ENCODE data around the gene TMEM87B. TPM values are rescaled to one million over a fixed set of nuclear protein-coding genes. Genes with fewer than 3 reads are reported as not detected.
"Not testable (repeated sequence)": the region's sequence is repeated elsewhere in the genome, so short reads cannot be mapped to it uniquely, and the experiment has no call there.

The TMEM87B gene
- polyA plus RNA-seq, 2 donors: 9.1 to 10.1 TPM

GRCh38 chr2:112032224-112032586 lies 22.9 kb upstream of the TMEM87B start:
- H3K36me3 ChIP-seq (ENCODE audit: control insufficient read depth in 2 of 2, insufficient read depth in 2 of 2, low read length in 1 of 2): no peaks in the 10 kb centered on the region
- peak overlapping the region; percentile 53 to 88 for H3K27ac ChIP-seq (ENCODE audit: low read depth in 2 of 2, low read length in 1 of 2)
- no peaks in the 10 kb centered on the region for H3K9me3 ChIP-seq (ENCODE audit: control insufficient read depth in 2 of 2, insufficient read depth in 1 of 2, low read depth in 1 of 2, low read length in 1 of 2)
- H3K4me1 ChIP-seq (ENCODE audit: control insufficient read depth in 2 of 2, insufficient read depth in 2 of 2, low read length in 1 of 2): peaks cover 0 to 3% of the 10 kb centered on the region in 2 donors
- no peak overlapping the region for H3K4me3 ChIP-seq (ENCODE audit: low read depth in 1 of 2, low read length in 2 of 2)
- 38 to 46% methylated on average over 4 of the region's 4 CpGs for WGBS, 2 donors
- no peaks in the 10 kb centered on the region for H3K27me3 ChIP-seq (ENCODE audit: control insufficient read depth in 1 of 2, insufficient read depth in 2 of 2, low read length in 2 of 2)

DNA sequence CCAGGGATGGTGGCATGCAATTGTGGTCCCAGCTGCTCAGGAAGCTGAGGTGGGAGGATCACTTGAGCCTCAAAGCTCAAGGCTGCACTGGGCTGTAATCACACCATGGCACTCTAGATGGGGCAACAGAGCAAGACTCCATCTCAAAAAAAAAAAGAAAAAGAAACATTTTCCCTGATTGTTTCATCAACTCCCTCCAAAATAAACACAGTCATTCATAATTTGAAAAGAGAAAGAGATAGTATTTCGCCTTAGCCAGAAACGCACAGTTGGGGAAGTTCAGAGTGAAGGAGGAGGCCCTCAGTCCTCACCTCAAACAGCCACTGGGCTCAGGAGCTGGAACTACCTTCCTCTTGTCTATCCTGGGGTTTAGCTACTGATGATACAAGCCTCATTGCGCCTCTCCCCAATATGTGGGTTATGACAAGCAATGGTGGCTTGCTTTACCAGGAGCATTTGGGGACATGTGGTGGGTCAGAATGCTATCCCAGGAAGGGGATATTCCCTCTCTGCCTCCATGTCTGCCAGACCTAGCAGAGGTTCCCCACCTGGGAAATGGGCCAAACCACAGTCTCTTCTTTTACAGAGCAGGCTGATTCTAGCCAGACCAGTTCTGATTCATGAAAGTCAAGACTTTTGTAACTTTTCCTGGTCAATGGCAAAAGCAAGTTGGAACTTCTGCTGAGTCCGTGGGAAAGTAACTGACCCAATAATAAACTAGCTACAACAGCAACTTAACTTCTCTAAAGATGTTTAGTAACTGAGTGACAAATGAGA lies 22.2 kb upstream of the TMEM87B start:
- Histone ChIP-seq H3K4me3 (ENCODE audit: low read depth in 1 of 2, low read length in 2 of 2) (no peak overlapping the region), H3K27ac (ENCODE audit: low read depth in 2 of 2, low read length in 1 of 2) (peak overlapping the region; percentile 53 to 90), H3K36me3 (ENCODE audit: control insufficient read depth in 2 of 2, insufficient read depth in 2 of 2, low read length in 1 of 2) (no peaks in the 10 kb centered on the region), H3K9me3 (ENCODE audit: control insufficient read depth in 2 of 2, insufficient read depth in 1 of 2, low read depth in 1 of 2, low read length in 1 of 2) (no peaks in the 10 kb centered on the region), H3K4me1 (ENCODE audit: control insufficient read depth in 2 of 2, insufficient read depth in 2 of 2, low read length in 1 of 2) (peaks cover 0 to 3% of the 10 kb centered on the region in 2 donors), H3K27me3 (ENCODE audit: control insufficient read depth in 1 of 2, insufficient read depth in 2 of 2, low read length in 2 of 2) (no peaks in the 10 kb centered on the region)
- 45 to 57% methylated on average over 4 of the region's 4 CpGs for WGBS, 2 donors

DNA sequence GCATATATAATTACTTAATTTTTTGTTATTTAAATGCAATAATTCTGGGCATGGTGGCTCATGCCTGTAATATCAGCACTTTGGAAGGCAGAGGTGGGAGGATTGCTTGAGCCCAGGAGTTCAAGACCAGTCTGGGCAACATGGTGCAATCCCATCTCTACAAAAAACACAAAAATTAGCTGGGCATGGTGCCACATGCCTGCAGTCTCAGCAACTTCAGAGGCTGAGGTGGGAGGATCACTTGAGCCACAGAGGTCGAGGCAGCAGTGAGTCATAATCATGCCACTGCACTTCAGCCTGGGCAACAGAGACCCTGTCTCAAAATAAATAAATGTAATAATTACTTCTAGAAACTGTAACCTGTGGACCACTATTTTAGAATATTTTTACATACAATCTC lies 21.5 kb upstream of the TMEM87B start:
- Histone ChIP-seq H3K27me3 (ENCODE audit: control insufficient read depth in 1 of 2, insufficient read depth in 2 of 2, low read length in 2 of 2) (no peaks in the 10 kb centered on the region), H3K4me3 (ENCODE audit: low read depth in 1 of 2, low read length in 2 of 2) (no peak overlapping the region), H3K4me1 (ENCODE audit: control insufficient read depth in 2 of 2, insufficient read depth in 2 of 2, low read length in 1 of 2) (peaks cover 0 to 3% of the 10 kb centered on the region in 2 donors), H3K36me3 (ENCODE audit: control insufficient read depth in 2 of 2, insufficient read depth in 2 of 2, low read length in 1 of 2) (no peaks in the 10 kb centered on the region), H3K27ac (ENCODE audit: low read depth in 2 of 2, low read length in 1 of 2) (peak overlapping the region; percentile 14 to 55), H3K9me3 (ENCODE audit: control insufficient read depth in 2 of 2, insufficient read depth in 1 of 2, low read depth in 1 of 2, low read length in 1 of 2) (no peaks in the 10 kb centered on the region)
- 25 to 27% methylated on average over 1 of the region's 1 CpG for WGBS, 2 donors

- WGBS, 2 donors: 75 to 77% methylated on average over 3 of the region's 3 CpGs
- Histone ChIP-seq H3K4me3 (ENCODE audit: low read depth in 1 of 2, low read length in 2 of 2) (no peak overlapping the region), H3K27me3 (ENCODE audit: control insufficient read depth in 1 of 2, insufficient read depth in 2 of 2, low read length in 2 of 2) (no peaks in the 10 kb centered on the region), H3K27ac (ENCODE audit: low read depth in 2 of 2, low read length in 1 of 2) (no peak overlapping the region), H3K36me3 (ENCODE audit: control insufficient read depth in 2 of 2, insufficient read depth in 2 of 2, low read length in 1 of 2) (no peaks in the 10 kb centered on the region), H3K4me1 (ENCODE audit: control insufficient read depth in 2 of 2, insufficient read depth in 2 of 2, low read length in 1 of 2) (peaks cover 0 to 3% of the 10 kb centered on the region in 2 donors), H3K9me3 (ENCODE audit: control insufficient read depth in 2 of 2, insufficient read depth in 1 of 2, low read depth in 1 of 2, low read length in 1 of 2) (no peaks in the 10 kb centered on the region)
These were observed 20.1 kb upstream of the TMEM87B start for GRCh38 chr2:112034924-112035323.

GRCh38 chr2:112035786-112036185 lies 19.3 kb upstream of the TMEM87B start:
- Histone ChIP-seq H3K4me3 (ENCODE audit: low read depth in 1 of 2, low read length in 2 of 2) (no peak overlapping the region), H3K4me1 (ENCODE audit: control insufficient read depth in 2 of 2, insufficient read depth in 2 of 2, low read length in 1 of 2) (peaks cover 0 to 3% of the 10 kb centered on the region in 2 donors), H3K9me3 (ENCODE audit: control insufficient read depth in 2 of 2, insufficient read depth in 1 of 2, low read depth in 1 of 2, low read length in 1 of 2) (no peaks in the 10 kb centered on the region), H3K27ac (ENCODE audit: low read depth in 2 of 2, low read length in 1 of 2) (no peak overlapping the region), H3K27me3 (ENCODE audit: control insufficient read depth in 1 of 2, insufficient read depth in 2 of 2, low read length in 2 of 2) (no peaks in the 10 kb centered on the region), H3K36me3 (ENCODE audit: control insufficient read depth in 2 of 2, insufficient read depth in 2 of 2, low read length in 1 of 2) (no peaks in the 10 kb centered on the region)
- WGBS, 2 donors: 87 to 94% methylated on average over 1 of the region's 1 CpG

DNA sequence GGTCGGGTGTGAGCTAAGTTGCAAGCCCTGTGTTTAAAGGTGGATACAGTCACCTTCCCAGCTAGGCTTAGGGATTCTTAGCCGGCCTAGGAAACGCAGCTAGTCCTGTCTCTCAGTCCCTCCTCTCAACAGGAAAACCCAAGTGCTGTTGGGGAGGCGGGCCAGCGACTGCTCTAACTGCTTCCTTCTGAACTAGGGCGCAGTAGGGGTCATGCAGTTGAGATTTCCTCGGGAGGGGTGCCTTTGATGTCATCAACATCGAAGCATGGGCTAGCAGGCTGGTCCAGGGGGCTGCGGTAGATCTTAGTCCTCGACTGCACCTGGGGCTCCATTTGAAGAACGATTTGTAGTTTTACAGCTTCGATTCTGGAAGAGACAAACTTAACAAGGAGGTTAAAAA lies 15.5 kb upstream of the TMEM87B start:
- not testable (repeated sequence) for H3K36me3 ChIP-seq (ENCODE audit: control insufficient read depth in 2 of 2, insufficient read depth in 2 of 2, low read length in 1 of 2); H3K4me3 ChIP-seq (ENCODE audit: low read depth in 1 of 2, low read length in 2 of 2); H3K27ac ChIP-seq (ENCODE audit: low read depth in 2 of 2, low read length in 1 of 2); H3K27me3 ChIP-seq (ENCODE audit: control insufficient read depth in 1 of 2, insufficient read depth in 2 of 2, low read length in 2 of 2); H3K4me1 ChIP-seq (ENCODE audit: control insufficient read depth in 2 of 2, insufficient read depth in 2 of 2, low read length in 1 of 2); H3K9me3 ChIP-seq (ENCODE audit: control insufficient read depth in 2 of 2, insufficient read depth in 1 of 2, low read depth in 1 of 2, low read length in 1 of 2)
- 87 to 88% methylated on average over 12 of the region's 12 CpGs for WGBS, 2 donors

- not testable (repeated sequence) for H3K4me3 ChIP-seq (ENCODE audit: low read depth in 1 of 2, low read length in 2 of 2); H3K36me3 ChIP-seq (ENCODE audit: control insufficient read depth in 2 of 2, insufficient read depth in 2 of 2, low read length in 1 of 2); H3K9me3 ChIP-seq (ENCODE audit: control insufficient read depth in 2 of 2, insufficient read depth in 1 of 2, low read depth in 1 of 2, low read length in 1 of 2); H3K27me3 ChIP-seq (ENCODE audit: control insufficient read depth in 1 of 2, insufficient read depth in 2 of 2, low read length in 2 of 2); H3K27ac ChIP-seq (ENCODE audit: low read depth in 2 of 2, low read length in 1 of 2); H3K4me1 ChIP-seq (ENCODE audit: control insufficient read depth in 2 of 2, insufficient read depth in 2 of 2, low read length in 1 of 2)
- WGBS, 2 donors: 70 to 87% methylated on average over 2 of the region's 2 CpGs
These were observed 15.0 kb upstream of the TMEM87B start for GRCh38 chr2:112040066-112040465.

- H3K36me3 ChIP-seq (ENCODE audit: control insufficient read depth in 2 of 2, insufficient read depth in 2 of 2, low read length in 1 of 2); H3K4me1 ChIP-seq (ENCODE audit: control insufficient read depth in 2 of 2, insufficient read depth in 2 of 2, low read length in 1 of 2); H3K9me3 ChIP-seq (ENCODE audit: control insufficient read depth in 2 of 2, insufficient read depth in 1 of 2, low read depth in 1 of 2, low read length in 1 of 2); H3K27ac ChIP-seq (ENCODE audit: low read depth in 2 of 2, low read length in 1 of 2); H3K27me3 ChIP-seq (ENCODE audit: control insufficient read depth in 1 of 2, insufficient read depth in 2 of 2, low read length in 2 of 2); H3K4me3 ChIP-seq (ENCODE audit: low read depth in 1 of 2, low read length in 2 of 2): not testable (repeated sequence)
- WGBS, 2 donors: 53 to 60% methylated on average over 6 of the region's 6 CpGs
These were observed 13.6 kb upstream of the TMEM87B start for GRCh38 chr2:112041460-112041859.

GRCh38 chr2:112045446-112046014 lies 9.5 kb upstream of the TMEM87B start:
- no peaks in the 10 kb centered on the region for H3K27me3 ChIP-seq (ENCODE audit: control insufficient read depth in 1 of 2, insufficient read depth in 2 of 2, low read length in 2 of 2)
- H3K4me3 ChIP-seq (ENCODE audit: low read depth in 1 of 2, low read length in 2 of 2): no peak overlapping the region
- H3K9me3 ChIP-seq (ENCODE audit: control insufficient read depth in 2 of 2, insufficient read depth in 1 of 2, low read depth in 1 of 2, low read length in 1 of 2): peaks cover 0 to 2% of the 10 kb centered on the region in 2 donors
- H3K36me3 ChIP-seq (ENCODE audit: control insufficient read depth in 2 of 2, insufficient read depth in 2 of 2, low read length in 1 of 2): no peaks in the 10 kb centered on the region
- H3K4me1 ChIP-seq (ENCODE audit: control insufficient read depth in 2 of 2, insufficient read depth in 2 of 2, low read length in 1 of 2): peaks cover 0 to 3% of the 10 kb centered on the region in 2 donors
- no peak overlapping the region for H3K27ac ChIP-seq (ENCODE audit: low read depth in 2 of 2, low read length in 1 of 2)

DNA sequence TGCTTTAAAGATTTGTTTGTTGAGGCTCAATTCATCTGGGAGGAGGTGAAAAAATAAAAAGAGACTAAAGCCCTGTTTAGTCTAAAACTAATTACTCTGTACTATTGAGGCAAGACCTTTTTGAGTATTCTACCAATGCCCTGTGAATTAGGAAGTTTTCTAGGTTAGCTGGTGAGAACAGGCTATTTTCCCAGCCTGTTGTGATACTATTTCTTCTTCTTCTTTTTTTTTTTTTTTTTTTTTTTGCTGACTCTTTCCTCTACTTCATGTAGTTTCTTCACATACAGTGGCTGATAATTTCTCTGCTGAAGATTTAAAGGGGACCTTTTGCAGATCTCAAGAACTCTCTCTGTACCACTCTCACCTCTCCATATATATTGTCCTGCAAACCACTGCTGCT lies 8.8 kb upstream of the TMEM87B start:
- H3K36me3 ChIP-seq (ENCODE audit: control insufficient read depth in 2 of 2, insufficient read depth in 2 of 2, low read length in 1 of 2): no peaks in the 10 kb centered on the region
- no peaks in the 10 kb centered on the region for H3K27me3 ChIP-seq (ENCODE audit: control insufficient read depth in 1 of 2, insufficient read depth in 2 of 2, low read length in 2 of 2)
- H3K4me1 ChIP-seq (ENCODE audit: control insufficient read depth in 2 of 2, insufficient read depth in 2 of 2, low read length in 1 of 2): no peaks in the 10 kb centered on the region
- no peak overlapping the region for H3K4me3 ChIP-seq (ENCODE audit: low read depth in 1 of 2, low read length in 2 of 2)
- no peak overlapping the region for H3K27ac ChIP-seq (ENCODE audit: low read depth in 2 of 2, low read length in 1 of 2)
- peaks cover 0 to 2% of the 10 kb centered on the region in 2 donors for H3K9me3 ChIP-seq (ENCODE audit: control insufficient read depth in 2 of 2, insufficient read depth in 1 of 2, low read depth in 1 of 2, low read length in 1 of 2)

All from esophagus (tissue), 2 donors.